Activated T-helper 1 cell treated with anti-CD3 and anti-CD28 coated beads, Interleukin-12 subunit alpha, Interleukin-12 subunit beta, Interleukin-2, Interleukin-4 antibody, amounts not matched to agents 30 ng/mL and 10 ng/mL and 1 ng/mL, durations not matched to agents 14 hours and 24 hours and 36 hours (primary cell): ENCODE data around the gene MMP1. TPM values are rescaled to one million over a fixed set of nuclear protein-coding genes. Genes with fewer than 3 reads are reported as not detected.

Source experiments
- total RNA-seq: library from RNA; stranded (reverse); gene quantifications from 2 replicates; pipeline ENCODE4 v1.2.3, GENCODE V29; 2022

MMP1 gene
- total RNA-seq, 1 donor from 2014 or later = not detected

Other genes starting within 250 kb of the MMP1 start
- not detected in 2 replicates for gene MMP20, start 172.8 kb downstream of the MMP1 start, total RNA-seq
- gene MMP27, start 92.4 kb downstream of the MMP1 start, total RNA-seq = not detected in 2 replicates
- not detected in 2 replicates for gene MMP8, start 73.2 kb downstream of the MMP1 start, total RNA-seq
- gene MMP10, start 17.5 kb downstream of the MMP1 start, total RNA-seq = not detected in 2 replicates
- not detected in 2 replicates for gene MMP3, start 45.4 kb upstream of the MMP1 start, total RNA-seq
- 0.10 TPM in 1 of 2 replicates, not detected in the other for gene MMP12, start 76.8 kb upstream of the MMP1 start, total RNA-seq
- gene MMP13, start 157.6 kb upstream of the MMP1 start, total RNA-seq = not detected in 2 replicates